HG03521 (cell line): ENCODE measurements around the gene COMMD1.
A peak's percentile ranks its signal among the peaks of the same experiment; 100 is the strongest.
"Not testable (repeated sequence)": the region's sequence is repeated elsewhere in the genome, so short reads cannot be mapped to it uniquely, and the experiment has no call there.

ENCODE experiments used
- ATAC-seq: cut with Tn5 transposase; IDR thresholded peaks from one replicate; pipeline ENCODE4 v1.9.1; 2021; ENCODE audit warnings: mild to moderate bottlenecking, moderate library complexity; ENCODE audit not compliant: unreplicated experiment

COMMD1 gene

GRCh38 chr2:62065243-62065642, 159.8 kb downstream of the COMMD1 start:
- no peak for ATAC-seq

GRCh38 chr2:62071126-62071598, 165.7 kb downstream of the COMMD1 start:
- no peak for ATAC-seq

- ATAC-seq = no peak
These were observed 166.5 kb downstream of the COMMD1 start for GRCh38 chr2:62071760-62072680.

- no peak for ATAC-seq
These were observed 168.8 kb downstream of the COMMD1 start for GRCh38 chr2:62074233-62074632.

GRCh38 chr2:62076980-62077638, 171.6 kb downstream of the COMMD1 start:
- no peak for ATAC-seq

GRCh38 chr2:62084801-62085200, 179.3 kb downstream of the COMMD1 start:
- no peak for ATAC-seq

GRCh38 chr2:62089658-62090057, 184.2 kb downstream of the COMMD1 start:
- ATAC-seq = no peak

- no peak for ATAC-seq
These were observed 186.0 kb downstream of the COMMD1 start for GRCh38 chr2:62091471-62091870.

GRCh38 chr2:62099050-62099449, 193.6 kb downstream of the COMMD1 start:
- no peak for ATAC-seq

GRCh38 chr2:62099523-62100175, 194.2 kb downstream of the COMMD1 start:
- peak; percentile 87 for ATAC-seq

- no peak for ATAC-seq
These were observed 196.4 kb downstream of the COMMD1 start for GRCh38 chr2:62101886-62102285.

GRCh38 chr2:62102402-62102920, 197.0 kb downstream of the COMMD1 start:
- ATAC-seq = no peak

- no peak for ATAC-seq
These were observed 204.1 kb downstream of the COMMD1 start for GRCh38 chr2:62109554-62109953.

- ATAC-seq = no peak
These were observed 205.0 kb downstream of the COMMD1 start for GRCh38 chr2:62110415-62111025.

GRCh38 chr2:62112179-62112578, 206.7 kb downstream of the COMMD1 start:
- no peak for ATAC-seq

GRCh38 chr2:62114564-62114963, 209.1 kb downstream of the COMMD1 start:
- ATAC-seq = no peak

- no peak for ATAC-seq
These were observed 211.5 kb downstream of the COMMD1 start for GRCh38 chr2:62116983-62117382.

- no peak for ATAC-seq
These were observed 212.7 kb downstream of the COMMD1 start for GRCh38 chr2:62118160-62118559.

- no peak for ATAC-seq
These were observed 214.0 kb downstream of the COMMD1 start for GRCh38 chr2:62119311-62119974.

- ATAC-seq = not testable (repeated sequence)
These were observed 220.8 kb downstream of the COMMD1 start for GRCh38 chr2:62126239-62126638.
